Glomerular endothelial cell (primary cell): ENCODE results near the gene MANSC1. TPM values are rescaled to one million over a fixed set of nuclear protein-coding genes. Genes with fewer than 3 reads are reported as not detected.
"Not testable (repeated sequence)": the region's sequence is repeated elsewhere in the genome, so short reads cannot be mapped to it uniquely, and the experiment has no call there.

ENCODE experiments used
- DNase-seq: peaks from one replicate; pipeline ENCODE4 v3.0.0-alpha.2; 2011; ENCODE audit warnings: low read depth, low spot score; ENCODE audit errors: extremely low read depth
- total RNA-seq: library from RNA; depleted of rRNA; stranded (reverse); fragments of >200 nt; gene quantifications from 2 replicates; pipeline ENCODE4 v1.2.3, GENCODE V29; 2015

The MANSC1 gene
- total RNA-seq, 1 donor from 2014 or later = 56.6 TPM

- no peak for DNase-seq
Measured at GRCh38 chr12:12365931-12366431, 15.9 kb upstream of the MANSC1 start.

GRCh38 chr12:12365446-12365802 lies 15.4 kb upstream of the MANSC1 start:
- DNase-seq = no peak

GRCh38 chr12:12364787-12365445 lies 14.9 kb upstream of the MANSC1 start:
- DNase-seq = no peak

- DNase-seq = no peak
Measured at GRCh38 chr12:12358528-12358927, 8.5 kb upstream of the MANSC1 start.

- no peak for DNase-seq
Measured at GRCh38 chr12:12357719-12358461, 7.8 kb upstream of the MANSC1 start.

- DNase-seq = no peak
Measured at GRCh38 chr12:12356896-12357718, 7.1 kb upstream of the MANSC1 start, which contains the start of gene BORCS5. Gene BORCS5 (plus strand): TSS chr12:12357078. CDS start chr12:12357452, 374 bp downstream.

- no peak for DNase-seq
Measured at GRCh38 chr12:12356467-12356895, 6.4 kb upstream of the MANSC1 start.

- no peak for DNase-seq
Measured at GRCh38 chr12:12353807-12354206, 3.8 kb upstream of the MANSC1 start.

GRCh38 chr12:12353276-12353675 lies 3.2 kb upstream of the MANSC1 start:
- DNase-seq = no peak

- not testable (repeated sequence) for DNase-seq
Measured at GRCh38 chr12:12351468-12352185, 1.6 kb upstream of the MANSC1 start.

- DNase-seq = no peak
Measured at GRCh38 chr12:12350868-12351463, 924 bp upstream of the MANSC1 start.

- no peak for DNase-seq
Measured at GRCh38 chr12:12338527-12339168, 11.4 kb downstream of the MANSC1 start.

- no peak for DNase-seq
Measured at GRCh38 chr12:12336511-12336910, 13.5 kb downstream of the MANSC1 start.

- DNase-seq = no peak
Measured at GRCh38 chr12:12336049-12336411, 14.0 kb downstream of the MANSC1 start.

GRCh38 chr12:12334367-12335040 lies 15.5 kb downstream of the MANSC1 start:
- DNase-seq = no peak

GRCh38 chr12:12333407-12334366 lies 16.4 kb downstream of the MANSC1 start:
- no peak for DNase-seq

GRCh38 chr12:12331896-12332295 lies 18.1 kb downstream of the MANSC1 start:
- no peak for DNase-seq

- no peak for DNase-seq
Measured at GRCh38 chr12:12331244-12331771, 18.7 kb downstream of the MANSC1 start.
